ENCODE measurements around the gene CHD9. TPM values are rescaled to one million over a fixed set of nuclear protein-coding genes. Genes with fewer than 3 reads are reported as not detected.
"Not testable (repeated sequence)": the region's sequence is repeated elsewhere in the genome, so short reads cannot be mapped to it uniquely, and the experiment has no call there.

Gene CHD9
- total RNA-seq, 1 donor from 2014 or later: 81.4 TPM

DNA sequence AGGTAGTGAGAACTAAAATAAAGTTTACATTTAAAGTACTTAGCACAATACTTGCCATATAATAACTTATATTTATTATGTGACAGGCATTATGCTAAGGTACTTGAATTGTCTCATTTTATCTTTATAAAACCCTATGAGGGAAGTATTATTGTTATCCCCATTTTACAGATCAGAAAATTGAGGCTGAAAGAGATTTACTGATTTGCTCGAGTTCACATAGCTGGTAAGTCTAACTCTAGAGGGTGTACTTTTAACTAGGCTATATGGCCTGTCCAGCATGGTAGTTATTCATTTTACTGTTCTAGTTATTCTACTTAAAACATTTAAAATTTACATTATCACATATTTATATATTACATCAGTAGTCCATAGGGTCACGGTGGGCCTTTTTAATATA, 266.2 kb downstream of the CHD9 start:
- intact Hi-C loops (cut with DNase I): no loop called here
- ATAC-seq: no peak
- H3K27me3 ChIP-seq: no peaks in the 10 kb centered on the region

DNA sequence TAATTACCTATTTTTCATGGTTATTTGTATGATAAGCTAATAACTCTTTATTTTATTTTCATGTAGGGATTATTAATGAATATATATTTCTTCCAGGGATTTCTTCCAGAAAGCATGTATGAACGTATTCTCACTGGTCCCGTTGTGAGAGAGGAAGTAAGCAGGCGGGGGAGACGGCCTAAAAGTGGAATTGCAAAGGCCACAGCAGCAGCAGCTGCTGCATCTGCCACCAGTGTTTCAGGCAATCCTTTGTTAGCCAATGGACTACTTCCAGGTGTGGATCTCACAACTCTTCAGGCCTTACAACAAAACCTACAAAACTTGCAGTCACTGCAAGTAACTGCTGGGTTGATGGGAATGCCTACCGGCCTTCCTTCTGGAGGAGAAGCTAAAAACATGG, 269.1 kb downstream of the CHD9 start:
- TF ChIP-seq, protein P1, sequence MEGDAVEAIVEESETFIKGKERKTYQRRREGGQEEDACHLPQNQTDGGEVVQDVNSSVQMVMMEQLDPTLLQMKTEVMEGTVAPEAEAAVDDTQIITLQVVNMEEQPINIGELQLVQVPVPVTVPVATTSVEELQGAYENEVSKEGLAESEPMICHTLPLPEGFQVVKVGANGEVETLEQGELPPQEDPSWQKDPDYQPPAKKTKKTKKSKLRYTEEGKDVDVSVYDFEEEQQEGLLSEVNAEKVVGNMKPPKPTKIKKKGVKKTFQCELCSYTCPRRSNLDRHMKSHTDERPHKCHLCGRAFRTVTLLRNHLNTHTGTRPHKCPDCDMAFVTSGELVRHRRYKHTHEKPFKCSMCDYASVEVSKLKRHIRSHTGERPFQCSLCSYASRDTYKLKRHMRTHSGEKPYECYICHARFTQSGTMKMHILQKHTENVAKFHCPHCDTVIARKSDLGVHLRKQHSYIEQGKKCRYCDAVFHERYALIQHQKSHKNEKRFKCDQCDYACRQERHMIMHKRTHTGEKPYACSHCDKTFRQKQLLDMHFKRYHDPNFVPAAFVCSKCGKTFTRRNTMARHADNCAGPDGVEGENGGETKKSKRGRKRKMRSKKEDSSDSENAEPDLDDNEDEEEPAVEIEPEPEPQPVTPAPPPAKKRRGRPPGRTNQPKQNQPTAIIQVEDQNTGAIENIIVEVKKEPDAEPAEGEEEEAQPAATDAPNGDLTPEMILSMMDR (IDR thresholded peaks at IDR 0.05): no peak
- ATAC-seq (no peak), DNase-seq (no peak)
- Histone ChIP-seq H3K9me3 (no peaks in the 10 kb centered on the region), H3K27ac (no peak overlapping the region), H3K4me1 (no peaks in the 10 kb centered on the region), H3K36me3 (peaks cover 75% of the 10 kb centered on the region), H3K4me3 (no peak overlapping the region), H3K27me3 (no peaks in the 10 kb centered on the region)
- intact Hi-C loops (cut with DNase I): no loop called here

More for the DNA sequence above, 266.2 kb downstream of the CHD9 start:
- TF ChIP-seq, protein P1 (IDR thresholded peaks at IDR 0.05): no peak
- no peak for DNase-seq
- no peaks in the 10 kb centered on the region for H3K4me1 ChIP-seq
- no peaks in the 10 kb centered on the region for H3K9me3 ChIP-seq
- H3K27ac ChIP-seq: no peak overlapping the region
- peaks cover 100% of the 10 kb centered on the region for H3K36me3 ChIP-seq
- H3K4me3 ChIP-seq: no peak overlapping the region

DNA sequence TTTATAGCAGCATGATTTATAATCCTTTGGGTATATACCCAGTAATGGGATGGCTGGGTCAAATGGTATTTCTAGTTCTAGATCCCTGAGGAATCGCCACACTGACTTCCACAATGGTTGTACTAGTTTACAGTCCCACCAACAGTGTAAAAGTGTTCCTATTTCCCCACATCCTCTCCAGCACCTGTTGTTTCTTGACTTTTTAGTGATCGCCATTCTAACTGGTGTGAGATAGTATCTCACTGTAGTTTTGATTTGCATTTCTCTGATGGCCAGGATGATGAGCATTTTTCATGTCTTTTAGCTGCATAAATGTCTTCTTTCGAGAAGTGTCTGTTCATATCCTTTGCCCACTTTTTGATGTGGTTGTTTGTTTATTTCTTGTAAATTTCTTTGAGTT, 276.2 kb downstream of the CHD9 start:
- ATAC-seq: not testable (repeated sequence)

DNA sequence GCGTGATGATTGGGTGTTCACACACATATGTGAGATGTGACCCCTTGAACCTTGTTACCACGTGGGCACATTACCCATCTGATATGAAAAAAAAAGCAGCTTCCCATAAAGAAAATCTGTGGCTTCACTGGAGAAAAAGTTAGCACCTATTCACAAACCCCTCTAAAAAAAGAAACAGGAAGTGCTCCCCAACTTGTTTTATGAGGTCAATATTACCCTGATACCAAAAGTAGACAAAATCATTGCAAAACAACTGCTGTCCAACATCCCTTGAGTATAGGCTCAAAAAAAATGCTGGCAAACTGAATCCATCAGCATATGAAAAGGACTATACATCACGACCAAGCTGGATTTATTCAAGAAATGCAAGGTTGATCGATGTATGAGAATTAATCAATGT, 279.8 kb downstream of the CHD9 start:
- ATAC-seq (no peak), DNase-seq (no peak)
- Histone ChIP-seq H3K27me3 (no peaks in the 10 kb centered on the region), H3K4me1 (no peaks in the 10 kb centered on the region), H3K36me3 (no peaks in the 10 kb centered on the region), H3K4me3 (no peak overlapping the region), H3K9me3 (no peaks in the 10 kb centered on the region), H3K27ac (no peak overlapping the region)
- intact Hi-C loops (cut with DNase I): no loop called here
- TF ChIP-seq, protein P1 (IDR thresholded peaks at IDR 0.05): no peak

More for the DNA sequence above, 276.2 kb downstream of the CHD9 start:
- H3K4me3 ChIP-seq; H3K27ac ChIP-seq; H3K9me3 ChIP-seq; DNase-seq; intact Hi-C loops (cut with DNase I); H3K4me1 ChIP-seq; H3K36me3 ChIP-seq; H3K27me3 ChIP-seq: not testable (repeated sequence)

DNA sequence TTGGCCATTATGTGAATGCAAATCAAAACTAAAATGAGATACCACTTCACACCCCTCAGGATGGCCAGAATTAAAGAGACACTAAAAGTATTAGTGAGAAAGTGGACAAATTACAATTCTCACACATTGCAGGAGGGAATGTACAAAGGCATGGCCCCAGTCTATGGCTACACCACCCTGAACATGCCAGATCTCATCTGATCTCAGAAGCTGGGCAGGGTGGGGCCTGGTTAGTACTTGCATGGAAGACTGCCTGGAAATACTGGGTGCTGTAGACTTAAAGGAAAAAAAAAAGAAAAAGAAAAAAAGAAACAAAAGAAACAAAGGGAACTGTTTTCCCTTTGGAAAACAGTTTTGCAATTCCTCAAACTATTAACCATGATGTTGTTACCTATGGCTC, 282.5 kb downstream of the CHD9 start:
- H3K36me3 ChIP-seq: no peaks in the 10 kb centered on the region
- intact Hi-C loops (cut with DNase I): no loop called here
- no peaks in the 10 kb centered on the region for H3K27me3 ChIP-seq
- no peaks in the 10 kb centered on the region for H3K4me1 ChIP-seq
- TF ChIP-seq, protein P1 (IDR thresholded peaks at IDR 0.05): no peak
- H3K4me3 ChIP-seq: no peak overlapping the region
- no peak overlapping the region for H3K27ac ChIP-seq
- no peak for ATAC-seq
- no peak for DNase-seq
- H3K9me3 ChIP-seq: no peaks in the 10 kb centered on the region

DNA sequence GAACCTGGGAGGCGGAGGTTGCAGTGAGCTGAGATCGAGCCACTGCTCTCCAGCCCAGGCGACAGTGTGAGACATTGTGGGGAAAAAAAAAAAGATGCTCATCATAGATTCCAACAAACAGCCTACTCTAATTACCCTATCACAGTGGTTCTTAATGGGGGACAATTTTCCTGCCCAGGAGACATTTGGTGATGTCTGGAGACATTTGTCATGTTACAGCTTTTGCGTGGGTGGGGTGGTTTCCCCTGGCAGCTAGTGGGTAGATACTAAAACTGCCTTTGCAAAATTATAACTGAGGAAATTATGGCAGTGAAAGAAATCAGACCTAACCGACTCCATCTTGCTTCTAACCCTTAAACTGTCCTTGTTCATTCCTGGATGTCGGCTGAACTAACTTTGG, 287.0 kb downstream of the CHD9 start:
- TF ChIP-seq, protein P1 (IDR thresholded peaks at IDR 0.05): no peak
- intact Hi-C loops (cut with DNase I): no loop called here
- H3K4me1 ChIP-seq: no peaks in the 10 kb centered on the region

More for the DNA sequence above, 287.0 kb downstream of the CHD9 start:
- Histone ChIP-seq H3K36me3 (no peaks in the 10 kb centered on the region), H3K9me3 (no peaks in the 10 kb centered on the region), H3K27me3 (no peaks in the 10 kb centered on the region), H3K27ac (no peak overlapping the region), H3K4me3 (no peak overlapping the region)
- DNase-seq: no peak
- ATAC-seq: no peak

All from upper lobe of right lung (tissue), 1 donor.